ENCODE data around the gene POFUT1. TPM values are rescaled to one million over a fixed set of nuclear protein-coding genes. Genes with fewer than 3 reads are reported as not detected.
A peak's percentile ranks its signal among the peaks of the same experiment; 100 is the strongest.

The POFUT1 gene
- total RNA-seq, 4 donors from 2014 or later: 28.8 to 42.4 (median 33.5) TPM

GRCh38 chr20:32183947-32184635 is 23.6 kb upstream of the POFUT1 start:
- H3K27me3 ChIP-seq: no peaks in the 10 kb centered on the region
- H3K27ac ChIP-seq: no peak overlapping the region
- H3K4me3 ChIP-seq: no peak overlapping the region
- no peaks in the 10 kb centered on the region for H3K9me3 ChIP-seq
- no peak for ATAC-seq
- H3K4me1 ChIP-seq: peaks cover 0 to 29% (median 7%) of the 10 kb centered on the region in 3 donors
- no peak for TF ChIP-seq POLR2A (IDR thresholded peaks at IDR 0.05)
- H3K36me3 ChIP-seq: no peaks in the 10 kb centered on the region
- WGBS, 2 donors (ENCODE audit: low coverage in 1 of 2): 75% methylated on average over 3 of the region's 4 CpGs; no CpG with 5 or more reads in 1 of the 2 donors

DNA sequence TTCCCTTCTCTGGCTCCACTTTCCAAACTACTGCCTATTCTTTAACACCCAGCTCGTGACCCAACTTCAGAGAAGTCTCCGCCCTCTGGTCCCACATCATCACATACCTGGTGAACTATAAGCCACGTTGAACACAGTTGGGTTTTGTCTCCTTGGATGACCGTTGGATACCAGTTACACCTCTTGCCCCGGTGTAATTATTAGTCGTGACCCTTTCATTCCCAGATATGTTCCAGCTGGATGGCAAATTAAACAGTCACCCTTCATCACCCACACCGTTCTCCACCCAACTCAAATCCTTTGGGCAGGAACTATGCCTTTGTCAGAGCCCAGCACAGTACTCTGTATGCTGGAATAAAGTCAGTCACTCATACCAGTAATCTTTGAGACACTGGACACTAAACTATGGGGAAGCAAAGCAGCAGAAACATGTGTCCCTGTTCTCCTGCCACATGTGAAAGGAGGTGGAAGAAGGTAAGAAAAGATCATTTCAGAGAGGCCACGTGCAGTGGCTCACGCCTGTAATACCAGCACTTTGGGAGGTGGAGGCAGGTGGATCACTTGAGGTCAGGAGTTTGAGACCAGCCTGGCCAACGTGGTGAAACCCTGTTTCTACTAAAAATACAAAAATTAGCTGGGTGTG is 22.6 kb upstream of the POFUT1 start:
- TF ChIP-seq POLR2AphosphoS5 (IDR thresholded peaks at IDR 0.05) (no peak), POLR2A (IDR thresholded peaks at IDR 0.05) (no peak), EP300 (IDR thresholded peaks at IDR 0.05) (no peak)
- TF ChIP-seq, protein P1, sequence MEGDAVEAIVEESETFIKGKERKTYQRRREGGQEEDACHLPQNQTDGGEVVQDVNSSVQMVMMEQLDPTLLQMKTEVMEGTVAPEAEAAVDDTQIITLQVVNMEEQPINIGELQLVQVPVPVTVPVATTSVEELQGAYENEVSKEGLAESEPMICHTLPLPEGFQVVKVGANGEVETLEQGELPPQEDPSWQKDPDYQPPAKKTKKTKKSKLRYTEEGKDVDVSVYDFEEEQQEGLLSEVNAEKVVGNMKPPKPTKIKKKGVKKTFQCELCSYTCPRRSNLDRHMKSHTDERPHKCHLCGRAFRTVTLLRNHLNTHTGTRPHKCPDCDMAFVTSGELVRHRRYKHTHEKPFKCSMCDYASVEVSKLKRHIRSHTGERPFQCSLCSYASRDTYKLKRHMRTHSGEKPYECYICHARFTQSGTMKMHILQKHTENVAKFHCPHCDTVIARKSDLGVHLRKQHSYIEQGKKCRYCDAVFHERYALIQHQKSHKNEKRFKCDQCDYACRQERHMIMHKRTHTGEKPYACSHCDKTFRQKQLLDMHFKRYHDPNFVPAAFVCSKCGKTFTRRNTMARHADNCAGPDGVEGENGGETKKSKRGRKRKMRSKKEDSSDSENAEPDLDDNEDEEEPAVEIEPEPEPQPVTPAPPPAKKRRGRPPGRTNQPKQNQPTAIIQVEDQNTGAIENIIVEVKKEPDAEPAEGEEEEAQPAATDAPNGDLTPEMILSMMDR (IDR thresholded peaks at IDR 0.05): no peak
- Histone ChIP-seq H3K4me3 (no peak overlapping the region), H3K4me1 (peaks cover 0 to 37% (median 10%) of the 10 kb centered on the region in 3 donors), H3K27ac (no peak overlapping the region), H3K36me3 (no peaks in the 10 kb centered on the region), H3K9me3 (no peaks in the 10 kb centered on the region), H3K27me3 (no peaks in the 10 kb centered on the region)
- 56 to 65% methylated on average over 7 to 10 of the region's 10 CpGs for WGBS, 2 donors (ENCODE audit: low coverage in 1 of 2)
- no peak for ATAC-seq

- TF ChIP-seq POLR2A (IDR thresholded peaks at IDR 0.05) (no peak), EP300 (IDR thresholded peaks at IDR 0.05) (no peak), POLR2AphosphoS5 (IDR thresholded peaks at IDR 0.05) (no peak)
- TF ChIP-seq, protein P1 (IDR thresholded peaks at IDR 0.05): no peak
- no peak overlapping the region for H3K4me3 ChIP-seq
- H3K27me3 ChIP-seq: no peaks in the 10 kb centered on the region
- no peak overlapping the region for H3K27ac ChIP-seq
- WGBS, 2 donors (ENCODE audit: low coverage in 1 of 2): 71 to 92% methylated on average over 1 of the region's 1 CpG
- peaks cover 0 to 47% (median 10%) of the 10 kb centered on the region in 3 donors for H3K4me1 ChIP-seq
- no peaks in the 10 kb centered on the region for H3K36me3 ChIP-seq
- H3K9me3 ChIP-seq: no peaks in the 10 kb centered on the region
- no peak for ATAC-seq
These were observed 21.2 kb upstream of the POFUT1 start for GRCh38 chr20:32186506-32186905.

DNA sequence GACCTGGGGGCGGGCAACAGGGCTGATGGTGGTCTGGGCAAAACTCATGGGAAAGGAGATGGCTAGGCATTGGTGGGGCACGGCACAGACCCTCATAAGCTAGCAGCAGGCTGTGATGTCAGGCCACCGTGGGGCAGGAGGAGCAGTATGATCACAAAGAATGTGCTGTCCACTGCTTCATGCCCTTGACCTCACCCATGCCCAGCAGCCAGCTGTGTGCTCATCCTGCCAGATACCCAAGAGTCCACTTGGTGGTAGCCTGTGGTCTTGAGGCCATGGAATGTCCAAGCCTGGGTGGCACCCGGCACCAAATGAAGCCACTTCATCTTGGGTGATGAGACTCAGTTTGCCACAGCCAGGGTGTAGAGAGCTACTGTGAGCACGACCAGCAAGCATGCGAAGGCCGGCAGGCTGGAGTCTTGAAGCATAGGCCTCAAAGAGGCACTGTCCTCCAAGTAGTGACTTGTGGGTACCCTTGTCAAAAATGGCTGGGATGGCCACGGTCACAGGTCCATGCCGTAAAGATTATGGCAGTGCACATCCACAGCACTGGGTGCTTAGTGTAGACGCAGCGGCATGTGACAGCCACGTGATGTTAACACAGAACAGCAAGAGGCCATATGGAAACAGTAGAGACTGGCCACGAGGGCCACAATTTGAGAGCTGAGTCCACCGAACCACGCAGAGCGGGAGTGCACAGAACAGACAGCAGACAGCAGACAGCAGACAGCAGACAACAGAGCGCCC is 19.1 kb upstream of the POFUT1 start:
- H3K4me1 ChIP-seq: peaks cover 0 to 47% (median 10%) of the 10 kb centered on the region in 3 donors
- H3K4me3 ChIP-seq: peak overlapping the region in 1 of 2 donors; percentile 85
- no peaks in the 10 kb centered on the region for H3K36me3 ChIP-seq
- H3K27me3 ChIP-seq: no peaks in the 10 kb centered on the region
- TF ChIP-seq EP300 (IDR thresholded peaks at IDR 0.05) (no peak), POLR2AphosphoS5 (IDR thresholded peaks at IDR 0.05) (no peak)
- peak overlapping the region in 2 of 4 donors; percentile 88 for H3K27ac ChIP-seq
- WGBS, 2 donors (ENCODE audit: low coverage in 1 of 2): 94 to 100% methylated on average over 8 to 12 of the region's 17 CpGs
- no peaks in the 10 kb centered on the region for H3K9me3 ChIP-seq
- ATAC-seq: no peak

- Histone ChIP-seq H3K27ac (peak overlapping the region in 3 of 4 donors; percentile 88 to 91 (median 88)), H3K36me3 (no peaks in the 10 kb centered on the region), H3K27me3 (no peaks in the 10 kb centered on the region), H3K4me3 (peak overlapping the region in 1 of 2 donors; percentile 85), H3K9me3 (no peaks in the 10 kb centered on the region), H3K4me1 (peaks cover 0 to 49% (median 10%) of the 10 kb centered on the region in 3 donors)
- no CpG with 5 or more reads among the region's 9 CpGs for WGBS, 2 donors (ENCODE audit: low coverage in 1 of 2)
- no peak for ATAC-seq
- TF ChIP-seq EP300 (IDR thresholded peaks at IDR 0.05): no peak
- TF ChIP-seq, protein P1 (IDR thresholded peaks at IDR 0.05): no peak
- TF ChIP-seq POLR2A (IDR thresholded peaks at IDR 0.05): no peak
- no peak for TF ChIP-seq POLR2AphosphoS5 (IDR thresholded peaks at IDR 0.05)
These were observed 18.6 kb upstream of the POFUT1 start for GRCh38 chr20:32189123-32189410.

Measured in gastroesophageal sphincter (tissue), 4 donors.